Central memory CD4-positive, alpha-beta T cell (primary cell): Measurements from ENCODE around the gene PDE8B.

ENCODE experiments used
- DNase-seq: peaks from one replicate; pipeline ENCODE4 v3.0.0; 2022

PDE8B gene

DNA sequence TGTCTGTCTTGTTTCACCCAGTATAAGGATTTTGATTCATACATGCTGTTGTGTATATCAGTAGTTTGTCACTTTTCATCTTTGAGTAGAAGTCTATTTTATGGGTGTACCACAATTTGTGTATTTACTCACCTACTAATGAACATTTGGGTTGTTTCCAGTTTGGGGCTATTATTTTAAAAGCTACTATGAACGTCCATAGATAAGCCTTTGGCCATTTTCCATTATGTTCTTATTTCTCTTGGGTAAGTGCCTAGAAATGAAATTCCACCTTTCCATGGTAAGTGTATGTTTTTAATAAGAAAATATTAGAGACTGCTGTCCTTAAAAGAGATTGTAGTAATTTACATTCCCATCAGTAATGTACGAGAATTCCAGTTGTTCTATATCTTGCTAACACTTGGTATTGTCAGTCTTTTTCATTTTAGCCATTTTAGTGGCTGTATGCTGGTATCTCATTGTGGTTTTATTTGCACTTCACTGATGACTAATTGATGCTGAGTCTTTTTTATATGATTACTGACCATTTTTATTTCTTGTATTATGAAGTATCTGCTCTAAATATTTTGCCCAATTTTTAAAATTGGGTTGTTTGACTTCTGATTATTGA is 17.9 kb upstream of the PDE8B start:
- DNase-seq, result no peak

DNA sequence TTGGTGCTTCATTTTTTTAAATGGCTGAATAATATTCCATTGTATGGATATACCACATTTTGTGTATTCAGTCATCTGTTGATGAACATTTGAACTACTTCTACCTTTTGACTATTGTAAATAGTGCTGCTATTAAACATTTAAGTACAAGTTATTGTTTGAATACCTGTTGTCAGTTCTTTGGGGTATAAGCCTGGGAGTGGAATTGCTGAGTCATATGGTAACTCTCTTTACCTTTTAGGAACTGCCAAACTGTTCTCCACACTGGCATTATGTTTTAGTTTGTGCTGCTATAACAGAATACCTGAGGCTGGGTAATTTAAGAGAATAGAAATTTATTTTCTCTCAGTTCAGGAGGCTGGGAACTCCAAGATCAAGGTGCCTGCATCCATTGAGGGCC is 15.7 kb upstream of the PDE8B start:
- no peak for DNase-seq

DNA sequence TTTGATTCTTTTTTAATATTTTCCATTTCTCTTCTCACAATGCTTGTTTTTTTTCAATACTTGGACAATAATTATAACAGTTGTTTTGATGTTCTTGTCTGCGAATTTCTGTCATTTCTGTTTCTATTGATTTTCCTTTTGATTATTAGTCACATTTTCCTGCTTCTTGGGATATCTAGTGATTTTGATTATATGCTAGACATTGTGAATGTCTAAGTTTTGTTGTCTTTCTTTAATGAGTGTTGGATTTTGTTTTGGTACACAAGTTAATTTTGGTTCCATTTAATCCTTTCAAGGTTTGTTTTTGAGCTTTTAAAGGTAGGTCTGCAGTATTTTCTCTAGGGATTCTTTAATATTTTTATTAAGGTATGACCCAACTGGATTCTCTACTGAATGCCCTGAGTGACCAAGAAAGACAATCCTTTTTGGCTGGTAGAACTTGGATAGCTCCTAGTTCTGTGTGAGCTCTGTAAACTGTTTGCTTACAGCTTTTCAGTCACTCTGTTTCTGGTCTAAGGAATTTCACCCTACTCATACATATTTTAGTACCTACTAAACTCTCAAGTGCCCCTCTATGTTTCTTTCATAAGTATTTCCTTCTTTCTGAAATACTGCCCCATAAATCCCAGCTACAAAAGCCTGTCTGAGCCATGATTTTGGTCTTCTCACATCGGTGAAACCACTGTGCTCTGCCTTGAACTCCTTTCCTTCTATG is 12.5 kb upstream of the PDE8B start:
- no peak for DNase-seq

DNA sequence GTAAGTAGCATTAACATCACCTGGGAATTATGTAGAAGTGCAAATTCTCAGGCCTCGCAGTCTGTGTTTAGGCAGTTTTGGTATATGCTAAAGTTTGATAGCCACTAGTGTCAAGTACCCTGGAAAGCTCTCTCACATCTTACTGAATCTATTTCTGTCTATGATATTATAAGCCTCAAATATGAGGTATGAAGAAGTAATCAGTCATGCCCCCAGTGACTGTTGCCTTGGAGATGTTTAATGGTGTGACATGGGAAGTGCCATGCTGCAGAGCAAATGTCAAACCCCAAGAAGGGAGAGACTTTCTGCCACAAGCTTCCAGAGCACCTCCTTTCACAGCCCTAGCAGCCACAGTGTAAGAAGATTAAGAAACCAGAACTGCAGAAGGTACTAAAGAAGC is 9.8 kb upstream of the PDE8B start:
- no peak for DNase-seq

DNA sequence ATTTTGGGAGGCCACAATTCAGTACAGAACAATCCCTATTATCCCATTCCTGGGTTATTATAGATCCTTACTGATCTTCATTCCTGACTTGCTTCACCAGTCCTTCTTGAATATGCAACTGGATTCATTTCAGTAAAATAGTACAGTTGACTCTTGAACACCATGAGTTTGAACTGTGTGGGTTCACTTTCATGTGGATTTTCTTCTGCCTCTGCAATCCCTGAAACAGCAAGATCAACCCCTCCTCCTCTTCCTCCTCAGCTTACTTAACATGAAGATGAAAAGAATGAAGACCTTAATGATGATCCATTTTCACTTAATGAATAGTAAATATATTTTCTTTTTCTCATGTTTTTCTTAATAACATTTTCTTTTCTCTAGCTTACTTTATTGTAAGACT is 8.3 kb upstream of the PDE8B start:
- no peak for DNase-seq

DNA sequence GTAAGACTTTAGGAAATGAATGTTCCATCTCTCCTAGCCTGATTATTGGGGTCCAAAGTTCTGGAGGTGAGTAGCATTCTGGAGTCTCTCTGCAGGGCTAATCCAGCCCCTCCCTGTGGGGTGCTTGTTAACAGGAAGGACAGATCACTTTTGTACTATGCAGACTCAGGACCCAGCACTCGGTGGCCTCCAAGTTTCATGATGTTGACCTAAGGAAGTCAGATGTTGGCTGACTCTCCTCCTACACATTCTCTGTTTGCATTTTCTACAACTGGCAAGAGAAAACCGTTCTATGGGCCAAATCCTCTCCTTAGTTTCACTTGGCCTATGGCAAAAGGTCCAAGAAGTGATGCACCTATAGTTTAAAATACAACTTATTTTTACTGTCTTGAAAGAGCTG is 5.5 kb upstream of the PDE8B start:
- DNase-seq, result no peak

DNA sequence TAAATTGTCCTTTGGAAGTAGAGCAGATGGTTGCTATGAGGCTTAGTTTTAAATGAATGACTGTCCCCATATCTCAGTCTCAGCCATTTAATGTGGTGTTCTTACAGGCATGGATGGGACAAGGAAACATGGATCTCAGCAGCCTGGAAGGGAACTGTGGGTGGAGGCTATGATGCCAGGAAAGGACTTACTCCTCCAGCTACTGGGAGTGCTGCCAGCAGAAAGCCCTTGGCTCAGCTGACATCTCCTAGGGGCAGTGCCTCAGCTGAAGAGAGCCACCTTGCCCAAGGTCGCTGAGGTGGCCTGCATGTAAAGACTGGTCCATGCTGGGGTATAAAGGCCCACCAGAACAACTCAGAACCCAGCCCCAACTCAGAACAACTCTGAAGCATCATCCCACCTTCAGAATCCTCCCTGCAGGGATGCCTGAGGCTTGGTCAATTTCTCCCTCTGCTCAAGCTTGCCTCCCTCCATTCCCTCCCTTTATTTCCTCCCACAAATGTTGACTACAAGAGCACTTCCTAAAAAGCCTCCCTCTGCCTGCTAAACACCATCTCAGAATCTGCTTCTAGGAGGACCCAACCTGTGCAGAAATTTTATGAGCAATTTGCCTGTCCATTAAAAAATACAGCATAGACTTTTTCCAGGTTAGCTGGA is 1.8 kb upstream of the PDE8B start:
- no peak for DNase-seq

DNA sequence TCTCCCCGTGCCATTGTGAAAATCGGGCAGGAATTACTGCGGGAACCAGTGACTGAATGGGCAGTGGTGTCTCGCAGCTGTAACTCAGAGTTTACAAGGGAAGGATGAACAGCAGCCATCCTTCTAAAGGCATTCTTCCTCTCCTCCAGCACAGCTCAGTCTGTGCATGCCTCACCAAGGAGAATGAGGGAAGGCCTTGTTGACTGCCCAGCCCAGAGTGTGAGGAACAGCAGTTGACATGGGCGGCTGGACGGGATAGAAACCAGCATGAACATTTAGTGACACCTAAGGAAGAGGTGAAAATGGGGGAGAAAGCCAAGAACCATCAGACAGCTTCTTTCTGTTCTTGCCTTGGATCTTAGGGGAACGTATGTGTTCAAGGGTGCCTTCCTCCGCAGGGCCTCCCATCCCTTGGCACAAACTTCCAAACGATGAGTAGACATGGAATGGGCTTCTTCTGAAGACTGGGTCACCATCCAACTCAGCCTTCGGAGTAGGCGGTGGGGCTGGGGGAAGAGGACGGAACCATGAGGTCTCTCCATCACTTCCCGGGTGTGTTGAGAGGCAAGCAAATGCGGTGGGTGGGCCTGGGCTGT is 887 bp upstream of the PDE8B start:
- no peak for DNase-seq

DNA sequence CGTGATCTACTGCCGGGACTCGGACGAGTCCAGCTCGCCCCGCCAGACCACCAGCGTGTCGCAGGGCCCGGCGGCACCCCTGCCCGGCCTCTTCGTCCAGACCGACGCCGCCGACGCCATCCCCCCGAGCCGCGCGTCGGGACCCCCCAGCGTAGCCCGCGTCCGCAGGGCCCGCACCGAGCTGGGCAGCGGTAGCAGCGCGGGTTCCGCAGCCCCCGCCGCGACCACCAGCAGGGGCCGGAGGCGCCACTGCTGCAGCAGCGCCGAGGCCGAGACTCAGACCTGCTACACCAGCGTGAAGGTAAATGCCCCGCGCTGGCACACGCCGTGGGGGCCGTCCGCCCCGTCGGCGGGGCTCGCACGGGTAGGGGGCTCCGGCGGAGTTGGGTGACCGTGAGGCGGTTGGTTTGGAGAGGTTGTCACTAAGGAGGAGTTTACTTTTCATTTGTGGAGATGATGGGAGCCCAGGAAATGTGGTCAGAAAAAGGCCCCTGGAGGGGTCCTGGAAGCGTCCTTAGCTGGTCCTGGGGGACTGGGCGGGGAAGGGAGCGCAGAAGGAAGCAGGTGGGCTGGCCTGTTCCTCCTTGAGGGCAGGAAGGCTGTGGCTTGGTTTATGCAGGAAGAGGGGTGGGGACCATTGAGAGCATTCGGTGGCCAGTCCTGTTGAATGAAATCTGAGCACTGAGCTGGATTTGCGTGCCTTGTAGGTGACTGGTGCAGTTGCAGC is 647 bp downstream of the PDE8B start:
- no peak for DNase-seq

DNA sequence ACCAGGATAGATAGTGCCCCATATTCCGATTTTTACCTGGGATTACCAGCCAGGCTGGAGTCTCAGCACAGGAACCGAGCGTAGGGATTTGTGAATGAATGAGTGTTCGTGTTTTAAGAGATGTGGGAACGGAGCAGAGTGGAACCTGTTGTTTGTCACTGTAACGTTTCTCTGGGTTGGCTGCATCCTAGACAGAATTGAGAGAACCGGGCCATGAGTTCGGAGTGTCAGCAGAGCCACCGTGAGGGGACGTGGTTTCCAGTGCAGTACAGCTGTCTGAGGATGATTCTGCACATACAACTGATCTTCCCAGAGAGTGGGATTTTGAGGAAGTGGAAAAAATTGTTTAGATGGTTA is 1.2 kb downstream of the PDE8B start:
- DNase-seq, result no peak

DNA sequence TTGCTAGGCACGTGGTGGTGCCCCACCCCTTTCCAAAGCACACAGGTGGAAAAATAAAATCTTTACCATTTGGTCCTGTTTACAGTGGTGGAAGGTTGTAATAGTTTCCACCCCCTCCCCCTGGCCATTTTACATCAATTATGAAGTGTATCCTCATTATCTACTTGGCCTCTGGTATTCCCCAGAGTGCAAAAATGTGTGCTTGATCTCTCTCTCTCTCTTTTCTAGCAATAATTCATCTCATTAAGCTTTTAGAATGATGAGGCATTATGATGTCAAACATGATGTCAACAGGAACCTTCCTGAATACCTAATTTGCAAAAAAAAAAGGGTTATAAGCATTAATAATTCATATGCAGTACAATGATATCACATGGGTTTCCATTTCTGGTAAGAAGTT is 3.1 kb downstream of the PDE8B start:
- no peak for DNase-seq

DNA sequence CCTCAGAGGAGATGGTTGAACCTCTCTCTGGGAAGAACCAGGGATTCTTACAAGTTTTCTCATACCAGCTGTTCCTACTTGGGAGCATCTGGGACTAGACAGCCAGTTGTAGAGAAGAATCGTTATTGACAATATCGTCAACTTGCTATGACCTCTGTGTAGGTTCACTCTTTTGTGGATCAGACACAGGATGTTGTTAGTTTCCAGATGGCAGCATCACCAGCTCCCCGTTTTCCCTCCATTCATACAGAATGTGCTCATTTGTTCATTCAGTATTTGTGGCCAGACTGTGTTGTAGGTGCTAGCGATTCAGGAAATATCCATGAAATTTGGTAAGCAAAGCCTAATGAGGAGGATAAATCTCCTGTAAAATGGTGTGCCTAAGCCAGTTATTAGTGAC is 3.7 kb downstream of the PDE8B start:
- no peak for DNase-seq

DNA sequence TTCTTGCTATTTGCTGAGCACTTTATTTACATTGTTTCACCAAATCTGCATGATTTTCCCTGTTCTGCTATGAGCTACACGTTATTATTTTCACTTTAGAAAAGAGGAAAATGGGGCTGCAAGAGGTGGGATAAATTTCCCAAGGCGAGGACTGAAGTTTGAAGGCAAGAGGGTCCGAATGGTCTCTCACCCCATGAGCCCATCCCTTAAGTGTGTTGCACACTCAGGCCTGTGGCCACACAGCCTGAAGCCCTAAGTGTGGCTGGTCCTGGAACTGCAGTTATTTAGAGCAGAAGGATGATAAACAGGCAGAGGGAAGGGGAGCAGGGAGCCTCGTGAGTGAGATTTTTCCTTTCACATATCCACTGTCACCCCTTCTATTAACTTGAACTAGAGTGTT is 7.8 kb downstream of the PDE8B start:
- no peak for DNase-seq

DNA sequence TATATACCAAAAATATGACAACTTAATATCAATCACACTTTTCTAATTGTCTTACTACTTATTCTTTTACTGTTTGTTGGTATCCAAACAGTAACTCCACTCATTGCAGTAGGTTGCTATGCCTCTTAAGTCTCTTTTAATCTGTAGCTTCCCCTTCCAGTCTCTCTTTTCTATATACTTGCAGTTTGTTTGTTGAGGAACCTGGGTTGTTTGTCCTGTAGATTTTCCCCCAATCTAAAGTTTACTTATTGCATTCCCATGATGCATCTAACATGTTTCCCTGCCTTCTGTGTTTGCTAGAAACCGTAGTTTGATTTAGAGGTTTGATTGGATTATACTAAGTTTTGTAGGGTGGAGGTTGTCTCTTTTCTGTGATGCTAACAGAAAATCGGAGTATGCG is 10.6 kb downstream of the PDE8B start:
- DNase-seq, result no peak

DNA sequence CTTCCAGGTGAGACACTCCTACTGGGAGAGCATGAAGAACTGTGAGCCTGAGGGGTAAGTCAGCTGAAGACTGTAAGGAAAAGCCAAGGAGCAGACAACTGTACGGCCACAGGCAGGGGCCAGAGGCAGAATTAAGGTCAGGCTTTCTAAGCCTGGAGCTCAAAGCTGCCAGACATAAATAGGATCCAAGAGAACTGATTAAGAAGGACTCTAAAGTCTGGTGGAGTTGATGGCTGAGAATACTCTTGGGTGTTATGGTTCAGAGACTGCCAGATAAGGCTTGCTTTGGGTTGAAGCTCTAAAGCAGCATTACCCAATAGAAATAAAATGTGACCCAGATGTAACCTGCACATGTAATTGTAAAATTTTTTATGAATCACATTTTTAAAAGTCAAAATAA is 12.2 kb downstream of the PDE8B start:
- no peak for DNase-seq

DNA sequence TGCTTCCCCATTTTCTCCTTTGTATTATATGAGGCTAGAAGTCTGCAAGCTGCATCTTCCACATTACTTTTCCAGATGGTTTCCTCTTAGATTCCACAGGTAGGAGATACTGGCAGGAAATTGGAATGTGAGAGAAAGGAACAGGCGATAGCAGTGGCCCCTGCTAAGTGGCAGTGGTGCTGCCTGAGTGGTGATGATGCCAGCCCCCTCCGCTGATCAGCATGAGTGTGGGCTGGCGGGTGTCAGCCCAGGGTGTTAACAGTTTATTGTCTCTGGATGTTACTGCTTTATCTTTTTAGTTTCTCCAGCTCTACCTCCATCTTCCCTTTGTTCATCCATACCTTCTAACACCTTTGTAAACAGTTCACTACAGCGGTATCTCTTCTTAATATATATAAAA is 13.2 kb downstream of the PDE8B start:
- no peak for DNase-seq

DNA sequence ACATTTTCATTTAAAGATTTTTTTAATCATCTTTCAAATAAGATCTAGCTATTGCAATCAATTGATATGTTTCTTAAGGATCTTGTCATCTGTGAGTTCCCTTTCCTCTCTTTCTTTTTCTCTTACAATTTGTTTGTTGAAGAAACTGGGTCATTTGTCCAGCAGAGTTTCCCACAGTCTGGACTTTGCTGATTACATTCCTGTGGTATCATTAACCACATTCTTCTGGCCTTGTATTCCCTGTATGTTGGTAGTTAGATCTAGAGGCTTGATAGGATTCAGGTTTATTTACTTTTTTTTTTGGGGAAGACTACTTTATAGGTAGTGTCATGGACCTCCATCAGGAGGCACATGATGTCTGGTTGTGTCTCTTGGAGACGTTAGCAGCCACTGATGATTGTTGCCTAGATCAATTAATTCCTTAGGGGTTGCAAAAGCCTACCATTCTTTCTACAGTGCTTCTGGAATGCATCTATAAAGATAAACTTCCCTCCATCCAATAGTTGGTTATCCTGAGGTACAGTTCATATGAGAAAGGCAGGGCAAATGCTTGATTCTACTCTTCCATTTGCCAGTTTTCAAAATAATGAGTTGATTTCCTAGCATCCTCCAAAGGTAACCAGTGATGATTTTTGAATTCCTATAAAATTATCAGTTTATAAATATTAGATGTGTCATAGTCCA is 14.3 kb downstream of the PDE8B start:
- no peak for DNase-seq

DNA sequence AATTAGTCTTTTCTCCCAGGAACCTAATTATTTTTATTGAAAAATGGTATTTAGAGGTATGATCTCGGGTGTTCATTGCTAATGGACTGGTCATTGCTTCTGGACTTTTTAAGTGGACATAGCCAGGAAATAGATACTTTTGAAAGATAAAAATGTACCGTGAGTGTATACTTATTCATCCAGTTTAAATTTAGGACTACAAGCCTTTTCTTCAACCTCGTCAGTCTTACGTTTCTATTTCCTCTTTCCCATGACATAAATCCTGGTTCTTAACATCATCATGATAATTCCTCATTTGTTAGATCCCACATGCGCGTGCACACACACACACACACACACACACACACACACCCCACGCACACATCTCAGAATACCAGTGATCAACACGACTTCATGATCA is 15.1 kb downstream of the PDE8B start:
- no peak for DNase-seq

DNA sequence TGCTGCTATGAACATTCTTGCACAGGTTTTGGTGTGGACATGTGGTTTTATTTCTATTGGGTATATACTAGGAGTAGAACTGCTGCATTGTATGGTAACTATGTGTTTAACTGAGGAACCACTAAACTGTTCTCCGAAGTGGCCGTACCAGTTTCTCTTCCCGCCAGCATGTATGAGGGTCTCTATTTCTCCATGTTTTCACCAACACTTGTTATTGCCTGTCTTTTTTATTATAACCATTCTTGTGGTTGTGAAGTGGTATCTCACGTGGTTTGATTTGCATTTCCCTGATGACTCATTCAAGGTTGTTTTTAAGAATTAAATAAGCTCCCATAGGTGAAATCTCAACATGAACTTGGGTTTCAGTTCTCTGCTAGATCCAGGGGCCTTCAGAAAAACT is 19.4 kb downstream of the PDE8B start:
- DNase-seq, result no peak

DNA sequence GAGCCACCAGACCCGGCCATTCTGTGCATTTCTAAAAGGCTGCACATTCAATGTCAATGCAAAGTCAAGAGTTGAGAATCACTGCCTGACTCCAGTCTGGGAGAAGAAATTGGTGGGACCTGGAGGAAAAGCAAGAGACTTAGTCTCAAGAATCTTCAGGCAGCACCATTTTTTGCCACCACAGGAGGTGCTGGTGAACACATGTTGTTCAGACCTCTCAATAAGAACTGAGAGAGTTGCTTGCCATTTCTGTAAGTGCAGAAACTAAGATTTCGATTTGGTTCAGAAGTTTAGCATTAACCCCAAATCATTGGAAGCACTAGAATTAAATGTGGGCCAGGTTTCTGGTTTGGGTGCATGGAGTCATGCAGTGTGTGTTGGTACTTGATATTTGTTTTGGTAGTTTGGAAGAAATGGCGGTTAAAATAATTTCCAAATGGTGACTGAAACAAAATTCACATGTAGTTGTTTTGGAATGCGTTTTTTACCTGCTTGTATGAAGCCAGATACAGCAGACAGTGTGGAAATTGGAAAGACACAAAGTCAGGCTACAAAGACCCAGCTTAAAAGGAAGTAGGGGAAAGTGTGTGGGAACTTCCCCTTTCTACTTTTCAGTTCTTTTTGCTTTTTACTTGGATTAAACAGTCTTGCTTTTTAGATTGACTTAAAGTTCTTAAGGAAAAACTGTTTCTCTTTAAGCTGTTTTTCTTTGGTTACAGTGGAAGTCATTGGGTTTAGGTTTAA is 20.4 kb downstream of the PDE8B start:
- no peak for DNase-seq

DNA sequence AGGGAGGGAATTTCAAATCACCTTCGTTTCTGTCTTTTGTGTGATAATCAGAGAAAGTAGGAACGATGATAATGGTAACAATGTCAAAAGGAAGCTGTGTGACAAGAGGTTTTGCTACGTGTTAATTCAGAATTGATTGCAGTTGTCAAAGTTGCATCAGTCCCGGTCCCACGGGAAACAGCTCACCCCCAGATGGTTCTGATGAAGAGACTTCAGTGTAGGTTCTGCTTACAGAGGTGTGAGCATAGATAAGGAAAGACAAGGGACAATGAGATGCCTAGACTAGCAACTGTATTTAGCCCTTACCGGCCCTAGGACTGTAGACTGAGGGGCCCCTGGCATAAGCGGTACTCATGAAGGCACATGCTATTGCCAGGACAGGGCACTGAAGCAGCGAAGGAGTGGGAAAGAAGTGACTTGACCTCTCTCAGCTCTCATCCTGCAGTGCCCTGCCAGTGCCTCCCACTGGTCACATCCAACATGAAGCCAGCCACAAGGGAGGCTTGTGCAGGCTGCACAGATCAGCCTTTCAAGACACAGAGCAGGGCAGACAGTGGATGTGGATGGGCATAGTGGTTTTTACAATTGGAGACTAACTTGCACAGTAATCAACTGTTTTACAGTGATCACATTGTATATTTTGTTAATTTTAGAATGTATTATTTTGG is 21.1 kb downstream of the PDE8B start:
- DNase-seq, result no peak
